ENCODE measurements around the gene DNAJA4. TPM values are rescaled to one million over a fixed set of nuclear protein-coding genes. Genes with fewer than 3 reads are reported as not detected.

The DNAJA4 gene
- total and polyA plus RNA-seq, 9 of the 15 experiments (the other 6 are each of a cell fraction or from before 2014, with no cell fraction given): 0.11 to 1.0 (median 0.16) TPM; not detected in 4

DNA sequence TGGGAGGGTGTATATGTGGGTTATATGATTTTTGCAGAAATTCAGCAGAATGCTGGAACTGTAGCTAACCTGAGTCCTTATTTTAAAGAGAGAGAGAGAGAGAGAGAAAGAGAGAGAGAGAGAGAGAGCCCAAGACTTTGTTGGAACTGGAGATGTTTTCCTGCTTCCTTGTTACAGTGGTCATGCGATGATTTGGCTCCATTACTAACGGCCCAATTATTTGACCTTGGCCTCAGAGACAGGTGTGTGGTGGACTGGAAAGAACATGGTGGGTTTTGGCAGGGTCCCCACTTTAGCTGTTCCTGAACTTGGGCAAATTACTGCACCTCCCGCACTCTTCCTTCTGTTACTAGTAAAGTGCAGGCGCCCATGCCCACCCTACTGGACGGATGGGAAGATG lies 15.2 kb upstream of the DNAJA4 start:
- ChIA-PET POLR2A (no interaction called here), CTCF (ENCODE audit: low intra/inter-chr PET ratio) (no interaction called here)
- TF ChIP-seq POLR2A (conservative IDR thresholded peaks at IDR 0.05): no peak
- TF ChIP-seq POLR2AphosphoS5 (IDR thresholded peaks at IDR 0.05; ENCODE audit: control insufficient read depth, insufficient read depth, low read depth, low read length): no peak
- no peak for TF ChIP-seq ADNP (tag; IDR thresholded peaks at IDR 0.05)
- TF ChIP-seq, protein P1, sequence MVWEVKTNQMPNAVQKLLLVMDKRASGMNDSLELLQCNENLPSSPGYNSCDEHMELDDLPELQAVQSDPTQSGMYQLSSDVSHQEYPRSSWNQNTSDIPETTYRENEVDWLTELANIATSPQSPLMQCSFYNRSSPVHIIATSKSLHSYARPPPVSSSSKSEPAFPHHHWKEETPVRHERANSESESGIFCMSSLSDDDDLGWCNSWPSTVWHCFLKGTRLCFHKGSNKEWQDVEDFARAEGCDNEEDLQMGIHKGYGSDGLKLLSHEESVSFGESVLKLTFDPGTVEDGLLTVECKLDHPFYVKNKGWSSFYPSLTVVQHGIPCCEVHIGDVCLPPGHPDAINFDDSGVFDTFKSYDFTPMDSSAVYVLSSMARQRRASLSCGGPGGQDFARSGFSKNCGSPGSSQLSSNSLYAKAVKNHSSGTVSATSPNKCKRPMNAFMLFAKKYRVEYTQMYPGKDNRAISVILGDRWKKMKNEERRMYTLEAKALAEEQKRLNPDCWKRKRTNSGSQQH (CRISPR knock-in tag; IDR thresholded peaks at IDR 0.05): no peak
- no peak for TF ChIP-seq TCF3 (CRISPR knock-in tag; IDR thresholded peaks at IDR 0.05)
- TF ChIP-seq PHF20 (IDR thresholded peaks at IDR 0.05; ENCODE audit: partially characterized antibody): no peak
- TF ChIP-seq ZNF778 (CRISPR knock-in tag; IDR thresholded peaks at IDR 0.05): no peak
- TF ChIP-seq ZNF347 (CRISPR knock-in tag; IDR thresholded peaks at IDR 0.05; ENCODE audit: low read depth): no peak
- no peak for TF ChIP-seq ZNF589 (CRISPR knock-in tag; IDR thresholded peaks at IDR 0.05; ENCODE audit: low read depth)
- TF ChIP-seq CSDE1 (IDR thresholded peaks at IDR 0.05): no peak
- no peak for TF ChIP-seq RB1 (IDR thresholded peaks at IDR 0.05; ENCODE audit: low read depth)
- no peak for TF ChIP-seq ZNF583 (CRISPR knock-in tag; IDR thresholded peaks at IDR 0.05)
- intact Hi-C loops (cut with micrococcal nuclease) (no loop called here), in situ Hi-C loops (cut with MboI) (no loop called here)
- Histone ChIP-seq H3K9ac (ENCODE audit: insufficient read depth in 1 of 2, low read depth in 2 of 2, low read length in 2 of 2) (no peak overlapping the region; a peak in 1 of 4 replicates), H3K4me1 (replicated peaks in 1 of 2; ENCODE audit: control insufficient read depth in 2 of 2, insufficient read depth in 2 of 2, low read length in 2 of 2) (peaks cover 2 to 9% of the 10 kb centered on the region in 2 experiments), H3K4me2 (ENCODE audit: insufficient read depth, low read length) (no peak overlapping the region), H3K27ac (ENCODE audit: extremely low read depth, low read depth, low read length) (no peak overlapping the region), H2AFZ (ENCODE audit: low read depth, low read length) (no peak overlapping the region), H3K4me3 (no peak overlapping the region), H3K36me3 (ENCODE audit: control insufficient read depth, insufficient read depth, low read length) (no peaks in the 10 kb centered on the region), H4K20me1 (replicated peaks; ENCODE audit: control insufficient read depth, insufficient read depth, low read length) (no peaks in the 10 kb centered on the region), H3K9me3 (replicated peaks; ENCODE audit: control insufficient read depth, insufficient read depth, low read depth, low read length) (no peaks in the 10 kb centered on the region), H3K79me2 (ENCODE audit: control insufficient read depth, insufficient read depth, low read length) (no peaks in the 10 kb centered on the region), H3K27me3 (ENCODE audit: control insufficient read depth in 2 of 2, insufficient read depth in 2 of 2, low read length in 2 of 2) (no peaks in the 10 kb centered on the region), H3K9me1 (ENCODE audit: control insufficient read depth, insufficient read depth, low read length) (no peaks in the 10 kb centered on the region)
- WGBS (ENCODE audit: insufficient coverage, low coverage, missing lambda C conversion rate): 53% methylated on average over 5 of the region's 5 CpGs
- no peak for DNase-seq (ENCODE audit: extremely low read depth in 1 of 4, low spot score in 3 of 4)
- BruUV-seq (replicated peaks): no TSS peak
- FAIRE-seq: no peak
- ATAC-seq: no peak

All from K562 (cell line).